Right lobe of liver (tissue), 6 donors: ENCODE data around the gene TMEM107. TPM values are rescaled to one million over a fixed set of nuclear protein-coding genes. Genes with fewer than 3 reads are reported as not detected.
"Not testable (repeated sequence)": the region's sequence is repeated elsewhere in the genome, so short reads cannot be mapped to it uniquely, and the experiment has no call there.

ENCODE experiments used
- ATAC-seq, 4 donors: fragments of 200-7000 bp; cut with Tn5 transposase; one replicate each; pipeline ENCODE4 v1.9.1; 2020; ENCODE audit warnings: mild to moderate bottlenecking in 4 of 4, moderate library complexity in 4 of 4
- DNase-seq, 3 donors: peaks; one replicate each; pipeline ENCODE4 v3.0.0-alpha.2; 2020
- H3K27ac ChIP-seq, 3 donors: fragments of 200-600 bp; one replicate each; pipeline ENCODE4 v1.8.0; 2022
- H3K27me3 ChIP-seq, 2 donors: fragments of 200-600 bp; one replicate each; pipeline ENCODE4 v1.8.0; 2022
- H3K36me3 ChIP-seq, 4 donors: fragments of 200-600 bp; sonication (generic) in 1 of 4; one replicate each; pipeline versions ENCODE4 v1.5.1 to v1.8.0; 2017 to 2022; ENCODE audit warnings: control low read depth in 1 of 4
- H3K4me1 ChIP-seq, 4 donors: fragments of 200-600 bp; sonication (generic) in 1 of 4; one replicate each; pipeline versions ENCODE4 v1.5.1 to v1.8.0; 2017 to 2022; ENCODE audit warnings: control low read depth in 1 of 4
- H3K4me3 ChIP-seq, 3 donors: fragments of 200-600 bp; one replicate each; pipeline ENCODE4 v1.8.0; 2022
- H3K9me3 ChIP-seq, 4 donors: fragments of 200-600 bp; sonication (generic) in 1 of 4; one replicate each; pipeline versions ENCODE4 v1.5.1 to v1.8.0; 2017 to 2022; ENCODE audit warnings: control low read depth in 1 of 4
- CTCF ChIP-seq, 4 donors: fragments of 200-600 bp in 3 of 4; fragments of 450-650 bp in 1 of 4; IDR thresholded peaks; one replicate each; pipeline versions ENCODE4 v1.5.1 to v1.8.0; 2016 to 2022; ENCODE audit warnings: antibody characterized with exemption in 4 of 4, mild to moderate bottlenecking in 2 of 4
- POLR2A ChIP-seq: fragments of 450-650 bp; IDR thresholded peaks from one replicate; pipeline ENCODE4 v1.6.1; 2017; ENCODE audit warnings: antibody characterized with exemption, mild to moderate bottlenecking
- WGBS: methylation state at CpG from one replicate; pipeline ENCODE4 v1.1.6; 2018; ENCODE audit warnings: low coverage, low lambda C conversion rate; ENCODE audit not compliant: insufficient coverage; ENCODE audit errors: missing lambda C conversion rate; 5-methylcytosine and 5-hydroxymethylcytosine counted together
- intact Hi-C, 2 donors: fragments of 100-400 bp; cut with DNase I; formaldehyde crosslinking; loops; one replicate each; pipeline versions ENCODE4 v1.11.2 to v1.14.1; 2022
- total RNA-seq, 6 experiments: library from RNA; depleted of rRNA in 2 of 6; stranded (reverse); fragments of >200 nt in 2 of 6; fragmentation: NEBNext Ultra II Directional in 3 of 6; extraction: Animal tissue kit (Norgen Biotek cat#: 25700) in 3 of 6; gene quantifications; one replicate each; pipeline versions ENCODE4 v1.1.0 to v1.2.4, GENCODE V29; 2016 to 2023
- donor health status: DM: no; HTN: yes; CAD: no.
- donor health status: DM: no; HTN: no; CAD: no.
- donor health status: DM: no; HTN: no; CAD: no.
- donor health status: DM: no; HTN: yes; CAD: no.
- donor health status: DM: no; HTN: yes; CAD: no.

Gene TMEM107
- total RNA-seq, 6 experiments from 2014 or later = 2.3 to 5.0 (median 3.4) TPM

- H3K4me3 ChIP-seq = peak overlapping the region in 2 of 3 donors; percentile 38 to 52
- TF ChIP-seq CTCF (IDR thresholded peaks at IDR 0.05) = no peak
- TF ChIP-seq POLR2A = no peak
- 5% methylated on average over 14 of the region's 14 CpGs for WGBS
- peak overlapping the region; percentile 92 to 98 (median 93) for H3K27ac ChIP-seq
- intact Hi-C loops = no loop called here
- no peaks in the 10 kb centered on the region for H3K27me3 ChIP-seq
- H3K36me3 ChIP-seq = no peaks in the 10 kb centered on the region
- ATAC-seq (no peak), DNase-seq (peak in 1 of 3 donors; percentile 4)
- H3K9me3 ChIP-seq = no peaks in the 10 kb centered on the region
- H3K4me1 ChIP-seq = peaks cover 0 to 24% (median 4%) of the 10 kb centered on the region in 4 donors
These were observed 2.3 kb downstream of the TMEM107 start for GRCh38 chr17:8173871-8174322.

- DNase-seq = peak; percentile 71 to 85 (median 78)
- H3K27me3 ChIP-seq = no peaks in the 10 kb centered on the region
- no peaks in the 10 kb centered on the region for H3K36me3 ChIP-seq
- under 1% methylated on average over 23 of the region's 23 CpGs for whole genome bisulfite sequencing
- peak overlapping the region; percentile 92 to 98 (median 93) for H3K27ac ChIP-seq
- ATAC-seq = peak; percentile 81 to 91 (median 86)
- H3K4me3 ChIP-seq = peak overlapping the region in 2 of 3 donors; percentile 38 to 52
- intact Hi-C loops = no loop called here
- no peaks in the 10 kb centered on the region for H3K9me3 ChIP-seq
- no peak for TF ChIP-seq CTCF (IDR thresholded peaks at IDR 0.05)
- TF ChIP-seq POLR2A = peak; percentile 100
- peaks cover 0 to 24% (median 4%) of the 10 kb centered on the region in 4 donors for H3K4me1 ChIP-seq
These were observed 2.9 kb downstream of the TMEM107 start for GRCh38 chr17:8173056-8173870.

GRCh38 chr17:8170186-8170585 lies 6.0 kb downstream of the TMEM107 start:
- ATAC-seq, H3K27me3 ChIP-seq, H3K4me3 ChIP-seq, H3K4me1 ChIP-seq, H3K36me3 ChIP-seq, H3K27ac ChIP-seq, H3K9me3 ChIP-seq, DNase-seq, intact Hi-C loops: not testable (repeated sequence)
- 90% methylated on average over 10 of the region's 19 CpGs for WGBS

GRCh38 chr17:8167526-8167925 lies 8.7 kb downstream of the TMEM107 start:
- WGBS = 84% methylated on average over 3 of the region's 3 CpGs
- Histone ChIP-seq H3K4me3 (no peak overlapping the region), H3K27ac (no peak overlapping the region), H3K4me1 (peaks cover 0 to 16% (median 14%) of the 10 kb centered on the region in 4 donors), H3K9me3 (no peaks in the 10 kb centered on the region), H3K36me3 (no peaks in the 10 kb centered on the region), H3K27me3 (no peaks in the 10 kb centered on the region)
- DNase-seq = no peak
- ATAC-seq = no peak
- intact Hi-C loops = no loop called here
- TF ChIP-seq CTCF (IDR thresholded peaks at IDR 0.05) = no peak

- no peak for TF ChIP-seq CTCF (IDR thresholded peaks at IDR 0.05)
- TF ChIP-seq POLR2A = no peak
- Histone ChIP-seq H3K9me3 (no peaks in the 10 kb centered on the region), H3K36me3 (no peaks in the 10 kb centered on the region), H3K4me1 (peaks cover 0 to 18% (median 15%) of the 10 kb centered on the region in 4 donors), H3K4me3 (no peak overlapping the region), H3K27me3 (no peaks in the 10 kb centered on the region), H3K27ac (no peak overlapping the region)
- intact Hi-C loops = no loop called here
- WGBS = 100% methylated on average over 1 of the region's 6 CpGs
- ATAC-seq (no peak), DNase-seq (peak in 1 of 3 donors; percentile 16)
These were observed 9.4 kb downstream of the TMEM107 start for GRCh38 chr17:8166731-8167130.
